Muscle of leg (tissue), 11 donors: ENCODE measurements around the gene SMAD3. TPM values are rescaled to one million over a fixed set of nuclear protein-coding genes. Genes with fewer than 3 reads are reported as not detected.

ENCODE experiments used
- DNase-seq: peaks from one replicate; pipeline ENCODE4 v3.0.0; 2013
- H3K27ac ChIP-seq: one replicate; pipeline ENCODE4 v1.5.1; 2013; ENCODE audit warnings: mild to moderate bottlenecking, low read length, control low read depth
- H3K27me3 ChIP-seq: one replicate; pipeline ENCODE4 v1.6.1; 2013; ENCODE audit warnings: low read length; ENCODE audit not compliant: control insufficient read depth, insufficient read depth
- H3K36me3 ChIP-seq: one replicate; pipeline ENCODE4 v1.6.1; 2013; ENCODE audit warnings: low read length; ENCODE audit not compliant: control insufficient read depth, insufficient read depth
- H3K4me1 ChIP-seq: one replicate; pipeline ENCODE4 v1.6.1; 2013; ENCODE audit warnings: low read length; ENCODE audit not compliant: control insufficient read depth, insufficient read depth
- H3K4me3 ChIP-seq: one replicate; pipeline ENCODE4 v1.5.1; 2013; ENCODE audit warnings: low read length, control low read depth
- H3K9me3 ChIP-seq: replicated peaks from 2 replicates; pipeline ENCODE4 v1.6.1; 2013; ENCODE audit warnings: low read depth, low read length; ENCODE audit not compliant: control insufficient read depth
- WGBS: methylation state at CpG from one replicate; pipeline ENCODE4 v1.1.5; 2013; ENCODE audit warnings: missing lambda C conversion rate; ENCODE audit not compliant: insufficient coverage; 5-methylcytosine and 5-hydroxymethylcytosine counted together
- polyA plus RNA-seq, 8 donors: library from polyadenylated mRNA; unstranded; fragments of 120-200 nt; gene quantifications; one replicate each; pipeline versions ENCODE4 v1.2.1 to v1.2.3, GENCODE V29; 2013; ENCODE audit warnings: inconsistent platforms in 1 of 8, low replicate concordance in 1 of 8; ENCODE audit not compliant: insufficient read length in 8 of 8, insufficient read depth in 1 of 8
- total RNA-seq: library from RNA; stranded (reverse); fragments of 120-200 nt; gene quantifications from one replicate; pipeline ENCODE4 v1.2.4, GENCODE V29; 2013

The SMAD3 gene
- total and polyA plus RNA-seq, 9 donors: 18.3 to 34.0 (median 25.8) TPM

DNA sequence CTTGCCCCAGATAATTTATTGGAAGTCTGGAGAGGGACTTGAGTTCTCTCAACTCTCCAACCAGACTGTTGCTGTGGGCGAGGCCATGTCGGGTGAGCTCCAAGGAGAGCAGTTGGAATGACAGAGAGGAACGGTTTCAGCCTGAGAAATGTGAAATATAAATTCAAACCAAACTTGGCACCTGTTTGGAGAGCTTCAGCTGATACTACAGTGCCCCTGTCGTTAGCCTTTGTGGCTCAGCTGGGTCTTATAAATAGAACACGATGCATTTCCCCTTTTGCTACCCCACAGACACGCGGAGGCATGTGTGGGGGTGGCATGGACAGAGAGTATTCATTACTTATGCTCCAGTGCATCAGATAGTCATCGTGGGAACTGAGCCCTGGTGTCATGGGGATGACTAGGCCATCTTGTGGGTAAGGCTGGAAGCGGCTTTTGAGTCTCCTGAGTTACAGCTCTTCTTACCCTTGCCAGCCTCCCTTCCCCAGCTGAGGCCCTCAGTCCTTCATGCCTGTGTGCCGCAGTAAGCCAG, 15.6 kb downstream of the SMAD3 start:
- H3K4me1 ChIP-seq: peaks cover 40% of the 10 kb centered on the region
- peaks cover 4% of the 10 kb centered on the region for H3K36me3 ChIP-seq
- no peaks in the 10 kb centered on the region for H3K9me3 ChIP-seq
- peak overlapping the region; percentile 69 for H3K27ac ChIP-seq
- peak; percentile 79 for DNase-seq
- 69% methylated on average over 2 of the region's 10 CpGs for WGBS
- no peaks in the 10 kb centered on the region for H3K27me3 ChIP-seq
- no peak overlapping the region for H3K4me3 ChIP-seq

GRCh38 chr15:67082007-67082536, 16.7 kb downstream of the SMAD3 start:
- Histone ChIP-seq H3K4me1 (peaks cover 41% of the 10 kb centered on the region), H3K27ac (no peak overlapping the region)

DNA sequence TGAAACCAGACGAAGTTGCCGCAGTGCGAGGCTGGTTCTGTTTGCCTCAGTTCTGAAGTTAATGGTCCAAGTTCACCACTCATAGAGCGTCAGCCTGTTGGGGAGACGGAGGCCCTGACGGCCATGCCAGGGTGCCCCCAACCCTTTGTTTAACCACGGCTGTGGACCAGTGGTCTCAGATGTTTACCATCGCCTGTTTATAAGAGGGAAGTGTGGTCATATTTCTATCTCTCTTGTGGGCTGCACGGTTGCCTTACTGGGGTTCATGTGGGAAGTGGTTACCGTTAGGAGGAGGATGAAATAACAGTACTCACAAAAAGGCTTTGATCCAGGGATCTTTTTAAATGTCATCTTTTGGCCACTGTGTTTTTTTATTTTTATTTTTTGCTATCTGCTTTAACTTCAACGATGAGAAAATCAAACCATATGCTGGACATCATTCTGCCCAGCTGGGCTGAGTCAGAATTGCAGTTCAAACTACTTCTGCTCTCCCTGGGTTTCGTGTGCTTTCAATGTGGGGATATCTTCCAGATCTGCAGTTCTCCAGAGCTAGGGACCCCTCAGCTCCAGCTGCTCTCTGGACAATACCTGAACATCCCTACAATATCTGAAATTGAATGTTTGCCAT, 17.8 kb downstream of the SMAD3 start:
- Histone ChIP-seq H3K27me3 (no peaks in the 10 kb centered on the region), H3K36me3 (peaks cover 4% of the 10 kb centered on the region), H3K9me3 (no peaks in the 10 kb centered on the region), H3K4me1 (peaks cover 53% of the 10 kb centered on the region), H3K27ac (no peak overlapping the region), H3K4me3 (no peak overlapping the region)
- 80% methylated on average over 8 of the region's 12 CpGs for WGBS
- DNase-seq: no peak

More at GRCh38 chr15:67082007-67082536, 16.7 kb downstream of the SMAD3 start:
- H3K36me3 ChIP-seq: peaks cover 4% of the 10 kb centered on the region
- H3K27me3 ChIP-seq: no peaks in the 10 kb centered on the region
- no peaks in the 10 kb centered on the region for H3K9me3 ChIP-seq
- no peak for DNase-seq
- WGBS: no CpG with 5 or more reads among the region's 3 CpGs
- no peak overlapping the region for H3K4me3 ChIP-seq

DNA sequence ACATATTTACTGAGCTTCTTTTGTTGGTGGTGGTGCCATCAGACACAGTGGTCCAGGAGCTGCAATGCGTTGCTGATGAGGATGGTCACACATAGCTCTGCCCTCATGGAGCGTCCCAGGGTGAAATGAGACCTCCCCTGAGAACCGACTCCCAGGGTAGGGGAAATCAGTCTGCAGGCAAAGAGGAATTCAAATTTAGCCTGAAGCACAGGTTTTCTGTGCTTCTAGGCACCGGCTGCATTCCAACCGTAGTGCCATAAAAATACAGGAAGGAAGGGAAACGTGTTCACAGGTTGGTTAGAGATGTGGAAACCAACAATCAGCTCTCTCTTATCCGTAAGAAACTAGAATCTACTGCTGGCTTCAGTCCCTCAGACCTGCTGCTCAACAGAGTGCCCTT, 19.2 kb downstream of the SMAD3 start:
- Histone ChIP-seq H3K36me3 (peaks cover 4% of the 10 kb centered on the region), H3K27me3 (no peaks in the 10 kb centered on the region), H3K4me3 (no peak overlapping the region), H3K9me3 (no peaks in the 10 kb centered on the region), H3K27ac (no peak overlapping the region), H3K4me1 (peaks cover 60% of the 10 kb centered on the region)
- 87% methylated on average over 4 of the region's 7 CpGs for WGBS
- no peak for DNase-seq

DNA sequence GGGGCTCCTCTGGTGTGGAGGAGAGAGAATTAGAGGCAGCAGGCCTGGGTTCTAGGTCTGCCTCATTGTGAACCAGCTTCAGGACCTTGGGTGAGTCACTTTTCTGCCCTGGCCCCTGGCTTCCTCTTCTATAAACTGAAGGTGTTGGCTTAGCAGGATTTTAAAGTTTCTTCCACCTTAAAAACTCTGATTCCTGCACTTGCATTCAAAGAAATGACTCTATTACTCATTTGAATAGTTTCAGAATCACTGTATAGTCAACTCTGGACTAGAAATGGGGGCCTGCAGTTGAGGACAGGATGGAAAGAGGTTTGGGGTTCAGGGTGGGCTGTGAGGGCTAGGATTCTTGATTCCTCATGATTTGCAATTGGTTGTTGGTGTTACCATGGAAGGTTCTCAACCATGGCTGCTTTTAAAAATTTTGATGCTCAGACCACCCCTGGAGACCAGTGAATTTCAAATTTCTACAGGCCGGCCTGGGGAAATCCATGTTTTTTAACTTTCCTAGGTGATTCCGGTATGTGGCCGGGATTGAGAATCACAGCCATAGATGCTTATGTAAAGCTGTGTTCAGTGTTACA, 19.9 kb downstream of the SMAD3 start:
- Histone ChIP-seq H3K4me1 (peaks cover 61% of the 10 kb centered on the region), H3K9me3 (no peaks in the 10 kb centered on the region), H3K27ac (no peak overlapping the region), H3K4me3 (no peak overlapping the region), H3K36me3 (peaks cover 4% of the 10 kb centered on the region), H3K27me3 (no peaks in the 10 kb centered on the region)
- WGBS: no CpG with 5 or more reads among the region's 3 CpGs
- DNase-seq: no peak

- DNase-seq: no peak
- H3K4me1 ChIP-seq: peaks cover 61% of the 10 kb centered on the region
- H3K36me3 ChIP-seq: peaks cover 4% of the 10 kb centered on the region
- H3K9me3 ChIP-seq: no peaks in the 10 kb centered on the region
- 89% methylated on average over 1 of the region's 3 CpGs for WGBS
- no peak overlapping the region for H3K4me3 ChIP-seq
- no peaks in the 10 kb centered on the region for H3K27me3 ChIP-seq
- H3K27ac ChIP-seq: no peak overlapping the region
These were observed 20.6 kb downstream of the SMAD3 start for GRCh38 chr15:67085818-67086636.

GRCh38 chr15:67086637-67086914, 21.2 kb downstream of the SMAD3 start:
- H3K4me1 ChIP-seq: peaks cover 58% of the 10 kb centered on the region
- H3K27ac ChIP-seq: no peak overlapping the region
- H3K27me3 ChIP-seq: no peaks in the 10 kb centered on the region
- H3K4me3 ChIP-seq: no peak overlapping the region
- 100% methylated on average over 1 of the region's 3 CpGs for WGBS
- no peaks in the 10 kb centered on the region for H3K9me3 ChIP-seq
- H3K36me3 ChIP-seq: peaks cover 4% of the 10 kb centered on the region
- DNase-seq: no peak

DNA sequence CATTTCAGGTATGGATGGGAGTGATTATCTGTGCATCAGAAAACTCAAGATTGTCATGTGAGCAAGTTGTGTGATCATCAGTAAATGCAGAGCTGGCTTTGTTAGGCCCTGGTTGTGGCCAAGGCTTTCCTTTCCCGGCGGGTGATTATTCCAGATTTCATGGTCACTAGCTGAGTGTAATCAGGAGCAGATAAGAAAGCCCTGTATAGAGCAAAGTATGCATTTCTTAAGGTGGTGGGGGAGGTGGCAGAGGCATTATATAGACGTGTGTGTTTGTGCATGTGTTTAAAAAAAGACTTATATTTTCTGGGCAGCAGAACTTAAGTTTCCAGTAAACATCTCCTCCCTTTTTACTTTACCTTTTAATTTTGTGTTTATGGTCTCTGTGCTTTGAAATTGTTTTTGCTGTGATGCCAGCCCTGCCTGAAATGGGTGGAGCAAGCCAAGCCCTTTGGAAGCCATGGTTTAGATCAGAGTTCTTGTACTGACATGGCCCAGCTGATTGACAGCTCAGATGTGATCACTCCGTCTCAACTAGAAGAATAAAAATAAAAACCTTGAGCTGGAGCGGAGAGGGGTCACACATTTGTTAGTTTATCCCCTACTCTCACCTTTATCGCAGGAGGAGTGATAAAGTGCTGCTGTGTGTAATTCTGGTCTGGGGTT, 22.2 kb downstream of the SMAD3 start:
- DNase-seq: no peak
- 0% methylated on average over 1 of the region's 6 CpGs for WGBS
- Histone ChIP-seq H3K9me3 (no peaks in the 10 kb centered on the region), H3K27ac (no peak overlapping the region), H3K4me1 (peaks cover 61% of the 10 kb centered on the region), H3K4me3 (no peak overlapping the region), H3K36me3 (peaks cover 4% of the 10 kb centered on the region), H3K27me3 (no peaks in the 10 kb centered on the region)

DNA sequence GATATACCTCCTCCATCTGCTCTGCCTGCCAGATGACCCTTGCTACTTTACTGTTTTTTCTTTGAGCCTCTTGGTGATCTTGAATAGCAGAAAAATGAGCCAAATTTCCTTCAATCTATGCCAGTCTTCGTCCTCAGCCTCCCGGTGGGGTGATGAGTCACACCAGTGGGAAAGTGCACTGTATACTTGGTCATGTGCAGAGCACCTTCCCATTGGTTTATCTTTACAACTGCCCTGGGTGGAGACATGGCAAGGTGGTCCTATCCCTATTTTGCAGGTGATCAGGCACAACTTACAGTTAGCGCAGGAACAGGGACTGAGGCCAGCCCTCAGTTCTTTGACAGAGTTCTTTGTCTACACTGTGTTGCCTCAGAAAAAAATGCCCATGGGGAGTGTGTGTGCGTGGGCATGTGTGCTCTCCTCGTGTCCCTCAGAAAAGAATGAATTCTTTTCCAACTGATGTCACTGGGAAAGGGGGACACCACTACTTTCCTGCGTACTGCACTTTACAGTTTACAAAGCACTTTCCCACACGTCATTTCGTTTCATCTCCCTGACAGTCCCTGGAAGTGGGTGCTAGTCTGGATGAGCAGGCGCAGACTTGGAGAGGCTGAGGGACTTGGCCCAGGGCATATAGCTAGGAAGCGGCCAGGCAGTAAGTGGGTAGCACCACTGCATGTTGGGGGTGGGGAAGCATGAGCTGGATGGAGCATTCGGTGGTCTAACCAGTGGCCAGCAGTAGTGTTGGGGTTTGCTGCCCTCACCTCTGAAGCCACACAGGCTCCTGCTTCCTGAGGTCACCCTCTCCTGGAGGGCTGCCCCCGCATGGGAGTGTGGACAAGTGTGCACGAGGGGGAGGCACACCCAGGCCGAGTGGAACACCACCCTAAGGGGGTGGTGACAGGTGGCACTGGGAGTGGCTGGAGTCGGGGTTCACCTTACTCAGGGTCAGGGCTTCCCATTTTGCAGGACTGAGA, 24.1 kb downstream of the SMAD3 start:
- Histone ChIP-seq H3K27ac (no peak overlapping the region), H3K36me3 (peaks cover 9% of the 10 kb centered on the region), H3K4me1 (peaks cover 69% of the 10 kb centered on the region), H3K27me3 (no peaks in the 10 kb centered on the region), H3K4me3 (no peak overlapping the region), H3K9me3 (no peaks in the 10 kb centered on the region)
- WGBS: 78% methylated on average over 7 of the region's 15 CpGs
- no peak for DNase-seq
